Measurements from ENCODE around the gene NCKIPSD.

The NCKIPSD gene

DNA sequence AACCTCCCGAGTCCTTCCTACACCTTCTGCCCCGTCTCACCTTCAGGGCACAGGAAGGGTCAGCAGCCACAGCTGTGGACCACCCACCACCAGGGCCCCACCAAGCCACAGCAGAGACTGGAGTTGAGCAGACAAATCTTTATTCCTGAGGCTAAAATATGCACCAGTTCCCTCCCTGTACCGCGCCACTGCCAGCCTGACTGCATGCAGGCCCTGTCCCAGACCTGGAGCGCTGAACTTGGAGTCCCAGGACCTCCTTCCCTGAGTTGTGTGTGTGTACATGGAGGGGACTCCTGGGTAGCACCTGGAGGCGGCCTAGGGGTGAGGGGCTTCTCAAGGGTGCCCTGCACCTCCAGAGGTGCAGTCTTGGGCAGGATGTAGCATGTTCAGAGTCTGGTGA lies 60.1 kb downstream of the NCKIPSD start:
- Histone ChIP-seq H3K27me3 (no peaks in the 10 kb centered on the region), H3K4me3 (ENCODE audit: low read depth, low read length) (no peak overlapping the region), H3K4me1 (no peaks in the 10 kb centered on the region), H3K36me3 (no peaks in the 10 kb centered on the region), H3K9me3 (no peaks in the 10 kb centered on the region)
- TF ChIP-seq CTCF (IDR thresholded peaks at IDR 0.05; ENCODE audit: low read depth, low read length), result no peak
- DNase-seq, result no peak

- Histone ChIP-seq H3K9me3 (no peaks in the 10 kb centered on the region), H3K27me3 (no peaks in the 10 kb centered on the region), H3K4me1 (no peaks in the 10 kb centered on the region), H3K36me3 (no peaks in the 10 kb centered on the region), H3K4me3 (ENCODE audit: low read depth, low read length) (no peak overlapping the region)
- TF ChIP-seq CTCF (IDR thresholded peaks at IDR 0.05; ENCODE audit: low read depth, low read length), result no peak
- no peak for DNase-seq
These were observed 60.9 kb downstream of the NCKIPSD start for GRCh38 chr3:48624767-48625166.

DNA sequence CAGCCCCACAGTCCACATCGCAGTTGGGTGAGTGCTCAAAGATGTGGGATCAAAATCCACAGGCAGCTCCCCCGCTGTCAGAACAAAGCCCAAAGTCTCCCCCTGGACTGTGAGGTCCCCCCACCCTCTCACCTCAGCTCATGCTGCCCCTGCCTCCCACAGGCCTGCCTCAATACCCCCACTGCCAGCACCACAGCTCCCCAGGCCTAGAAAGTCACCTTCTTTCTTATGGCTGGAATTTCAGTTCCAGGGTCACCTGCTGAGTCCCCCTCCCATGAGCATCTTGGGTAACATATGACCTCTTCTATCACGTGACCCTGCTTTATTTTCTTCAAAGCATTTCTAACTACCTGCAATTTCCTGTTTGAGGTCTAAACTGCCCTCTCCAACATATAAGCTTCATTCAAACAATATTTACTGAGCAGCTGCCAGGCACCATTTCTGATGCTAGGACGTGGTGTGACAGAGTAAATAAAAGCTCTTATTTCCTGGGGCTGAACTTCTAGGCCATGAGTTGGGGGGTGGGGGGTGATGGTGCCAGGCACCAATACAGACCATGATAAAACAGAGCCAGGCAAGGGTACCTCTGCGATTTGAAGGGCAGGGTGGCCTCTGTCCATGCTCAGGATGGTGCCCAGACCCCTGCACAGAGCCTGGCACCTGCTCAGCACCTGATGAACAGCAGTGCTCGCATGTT lies 61.7 kb downstream of the NCKIPSD start:
- H3K36me3 ChIP-seq, result no peaks in the 10 kb centered on the region
- no peaks in the 10 kb centered on the region for H3K9me3 ChIP-seq
- no peaks in the 10 kb centered on the region for H3K27me3 ChIP-seq
- no peak for TF ChIP-seq CTCF (IDR thresholded peaks at IDR 0.05; ENCODE audit: low read depth, low read length)
- H3K4me1 ChIP-seq, result no peaks in the 10 kb centered on the region
- H3K4me3 ChIP-seq (ENCODE audit: low read depth, low read length), result no peak overlapping the region
- DNase-seq, result no peak

Measured in BE2C (cell line).